HG02763 (cell line): Measurements from ENCODE around the gene IL36G.

Experiments used
- ATAC-seq: cut with Tn5 transposase; IDR thresholded peaks from one replicate; pipeline ENCODE4 v1.9.1; 2021; ENCODE audit warnings: mild to moderate bottlenecking, moderate library complexity; ENCODE audit not compliant: unreplicated experiment

The IL36G gene

DNA sequence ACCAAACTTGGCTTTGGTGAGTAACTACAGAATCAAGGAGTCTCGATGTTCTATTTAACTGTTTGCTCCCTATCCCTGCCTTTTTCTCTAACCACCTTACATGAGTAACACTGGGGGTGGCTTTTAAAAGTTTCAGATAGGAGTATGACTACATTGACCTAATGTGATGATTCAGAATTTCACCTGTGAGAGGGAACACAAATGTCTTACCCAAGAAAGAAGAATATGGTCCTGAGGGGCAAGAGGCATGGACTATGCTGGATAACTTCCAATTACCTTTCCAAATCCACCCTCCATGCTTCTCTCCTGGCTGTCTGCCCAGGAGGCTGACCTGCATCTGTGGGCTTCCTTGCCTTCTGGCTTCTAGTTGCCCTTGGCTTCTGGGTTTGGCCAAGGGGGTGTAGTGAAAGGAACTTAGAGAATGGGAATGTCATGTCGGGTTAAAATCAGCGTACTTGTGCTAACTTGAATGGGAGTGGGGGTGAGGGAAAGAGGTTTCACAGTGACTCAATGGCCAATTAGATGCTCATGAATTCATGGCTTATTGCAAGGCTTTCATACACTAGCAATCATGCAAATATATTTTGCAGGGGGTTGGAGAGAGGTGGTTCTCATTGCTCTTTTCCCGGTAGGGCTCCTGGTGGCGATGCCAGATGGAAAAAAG is 5.3 kb upstream of the IL36G start:
- no peak for ATAC-seq

DNA sequence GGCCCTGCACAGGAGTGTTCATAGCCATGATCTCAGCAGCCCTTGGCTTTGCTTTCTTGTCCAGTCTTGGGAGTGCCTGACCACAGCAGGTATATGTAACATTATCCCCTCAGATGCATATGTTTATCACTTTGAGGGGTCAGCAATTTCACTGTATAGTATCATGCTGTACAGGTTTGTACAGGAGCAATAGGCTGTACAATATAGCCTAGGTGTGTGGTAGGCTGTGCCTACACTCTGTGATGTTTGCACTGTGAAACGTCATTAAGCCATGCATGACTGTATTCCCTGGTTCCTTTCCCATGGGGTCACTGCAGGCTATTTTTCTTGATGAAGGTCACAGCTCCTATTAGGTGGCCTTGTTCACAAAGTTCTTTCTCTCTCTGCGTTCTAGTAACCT is 4.7 kb upstream of the IL36G start:
- no peak for ATAC-seq

DNA sequence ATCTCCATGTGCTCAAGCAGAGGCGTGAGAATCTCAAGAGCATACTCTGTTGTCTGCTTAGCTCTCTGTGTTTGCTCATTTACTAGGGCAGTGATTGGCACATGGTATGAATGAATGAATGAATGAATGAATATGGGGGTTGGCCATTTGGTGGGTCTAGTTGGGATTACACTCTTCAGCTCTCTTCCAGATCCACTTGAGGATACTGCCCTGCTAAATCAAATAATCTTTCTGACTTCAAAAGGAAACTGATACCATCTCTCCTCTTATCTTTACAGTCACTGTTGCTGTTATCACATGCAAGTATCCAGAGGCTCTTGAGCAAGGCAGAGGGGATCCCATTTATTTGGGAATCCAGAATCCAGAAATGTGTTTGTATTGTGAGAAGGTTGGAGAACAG is 1.9 kb downstream of the IL36G start:
- no peak for ATAC-seq

DNA sequence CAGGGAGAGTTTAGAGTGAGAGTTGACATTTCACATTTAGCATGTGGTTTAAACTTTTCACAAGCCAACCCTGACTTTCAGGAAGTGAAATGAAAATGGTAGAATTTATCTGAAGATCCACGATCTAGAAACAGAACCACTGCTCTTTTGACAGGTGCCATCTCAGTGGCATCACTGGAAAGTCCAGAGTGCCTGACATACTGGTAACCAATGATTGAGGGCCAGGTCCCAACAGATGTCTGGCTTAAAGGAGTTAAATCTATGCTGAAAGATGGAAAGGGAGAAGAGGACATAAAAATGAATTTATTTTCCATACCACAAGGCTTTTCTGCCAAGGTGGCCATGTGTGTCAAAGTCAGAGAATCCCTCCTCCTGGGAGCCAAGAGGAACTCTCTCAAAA is 2.7 kb downstream of the IL36G start:
- no peak for ATAC-seq

DNA sequence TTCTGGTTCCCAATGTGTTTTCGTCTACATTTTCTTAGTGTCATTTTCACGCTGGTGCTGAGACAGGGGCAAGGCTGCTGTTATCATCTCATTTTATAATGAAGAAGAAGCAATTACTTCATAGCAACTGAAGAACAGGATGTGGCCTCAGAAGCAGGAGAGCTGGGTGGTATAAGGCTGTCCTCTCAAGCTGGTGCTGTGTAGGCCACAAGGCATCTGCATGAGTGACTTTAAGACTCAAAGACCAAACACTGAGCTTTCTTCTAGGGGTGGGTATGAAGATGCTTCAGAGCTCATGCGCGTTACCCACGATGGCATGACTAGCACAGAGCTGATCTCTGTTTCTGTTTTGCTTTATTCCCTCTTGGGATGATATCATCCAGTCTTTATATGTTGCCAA is 7.3 kb downstream of the IL36G start:
- ATAC-seq = no peak

DNA sequence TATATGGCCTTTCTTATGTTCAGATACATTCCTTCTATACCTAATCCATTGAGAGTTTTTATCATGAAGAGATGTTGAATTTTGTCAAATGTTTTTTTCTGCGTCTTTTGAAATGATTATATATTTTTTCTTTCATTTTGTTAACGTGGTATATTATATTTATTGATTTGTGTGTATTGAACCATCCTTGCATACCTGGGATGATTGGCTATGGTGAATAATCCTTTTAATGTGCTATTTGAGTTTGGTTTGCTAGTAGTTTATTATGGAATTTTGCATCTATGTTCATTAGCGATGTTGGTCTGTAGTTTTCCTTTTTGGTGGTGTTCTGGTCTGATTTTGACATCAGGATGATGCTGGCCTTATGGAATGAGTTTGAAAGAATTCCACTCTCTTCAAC is 11.8 kb downstream of the IL36G start:
- no peak for ATAC-seq

DNA sequence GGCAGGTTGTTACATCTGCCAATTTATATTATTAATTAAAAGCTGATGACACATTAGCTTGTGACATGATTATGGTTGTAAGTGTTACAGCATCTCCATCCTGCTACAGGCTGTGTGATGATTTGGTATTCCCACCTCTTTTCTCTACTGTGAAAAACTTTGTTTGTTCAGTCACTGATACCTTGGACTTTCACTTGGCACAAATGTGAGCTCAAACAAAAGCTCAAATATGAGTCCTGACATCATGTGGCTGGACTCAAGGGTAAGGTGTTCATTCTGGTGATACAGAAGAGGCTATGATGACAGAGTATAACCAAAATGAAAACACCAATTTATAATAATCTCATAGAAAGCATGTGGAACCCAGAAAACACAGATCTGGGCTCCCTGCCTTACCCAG is 16.0 kb downstream of the IL36G start:
- no peak for ATAC-seq

DNA sequence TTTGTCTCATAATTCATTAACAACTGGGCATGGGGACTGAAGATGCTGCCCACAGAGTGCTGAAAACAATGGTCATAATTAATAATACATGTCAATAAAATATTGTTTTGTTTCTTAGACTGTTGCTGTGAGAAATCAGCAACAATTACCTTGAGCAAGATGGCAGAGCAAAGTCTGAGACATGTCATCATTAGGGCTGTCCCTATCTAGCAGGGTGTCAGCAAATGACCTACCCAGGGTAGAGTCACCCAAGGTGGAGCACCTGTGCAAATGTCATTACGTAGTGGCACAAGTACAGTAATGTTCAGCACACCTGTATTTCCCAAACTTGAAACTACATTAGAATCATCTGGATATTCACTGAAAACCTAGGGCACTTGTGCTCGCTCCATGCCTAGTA is 16.8 kb downstream of the IL36G start:
- ATAC-seq = no peak

DNA sequence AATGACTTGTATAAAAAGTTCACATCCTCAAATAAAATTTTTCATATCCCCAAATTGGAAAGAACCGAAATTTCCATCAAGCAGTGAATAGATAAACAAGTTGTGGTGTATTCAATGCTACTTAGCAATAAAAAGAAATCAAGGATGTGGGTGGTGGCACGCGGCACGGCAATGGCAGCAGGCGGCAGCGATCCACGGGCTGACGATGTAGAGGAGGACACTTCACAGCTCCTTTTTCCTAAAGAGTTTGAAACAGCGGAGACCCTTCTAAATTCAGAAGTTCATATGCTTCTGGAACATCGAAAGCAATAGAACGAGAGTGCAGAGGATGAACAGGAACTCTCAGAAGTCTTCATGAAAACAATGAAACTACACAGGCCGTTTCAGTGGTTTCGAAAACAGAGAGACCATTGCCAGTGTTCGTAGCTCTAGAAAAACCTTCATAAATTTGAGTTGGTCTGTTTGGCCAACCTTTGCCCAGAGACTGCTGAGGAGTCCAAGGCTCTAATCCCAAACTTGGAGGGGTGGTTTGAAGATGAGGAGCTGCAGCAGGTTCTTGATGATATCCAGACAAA is 17.6 kb downstream of the IL36G start:
- ATAC-seq = no peak

DNA sequence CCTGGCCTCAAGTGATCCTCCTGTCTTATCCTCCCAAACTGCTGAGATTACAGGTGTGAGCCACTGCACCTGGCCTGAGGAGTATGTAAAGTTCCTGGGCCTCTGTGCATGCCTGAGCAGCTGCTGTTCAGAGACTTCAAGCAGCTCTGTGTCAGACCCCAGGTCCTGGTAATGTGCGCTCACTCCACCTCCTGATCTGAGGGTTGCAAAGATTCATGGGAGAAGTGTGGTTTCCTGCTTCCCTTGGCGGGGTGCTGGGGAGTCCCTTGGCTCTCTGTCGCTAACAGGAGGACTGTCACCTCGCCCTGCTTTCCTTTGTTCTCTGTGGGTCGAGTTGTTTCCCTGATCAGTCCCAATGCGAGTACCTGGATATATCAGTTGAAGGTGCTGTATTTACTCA is 18.8 kb downstream of the IL36G start:
- no peak for ATAC-seq

DNA sequence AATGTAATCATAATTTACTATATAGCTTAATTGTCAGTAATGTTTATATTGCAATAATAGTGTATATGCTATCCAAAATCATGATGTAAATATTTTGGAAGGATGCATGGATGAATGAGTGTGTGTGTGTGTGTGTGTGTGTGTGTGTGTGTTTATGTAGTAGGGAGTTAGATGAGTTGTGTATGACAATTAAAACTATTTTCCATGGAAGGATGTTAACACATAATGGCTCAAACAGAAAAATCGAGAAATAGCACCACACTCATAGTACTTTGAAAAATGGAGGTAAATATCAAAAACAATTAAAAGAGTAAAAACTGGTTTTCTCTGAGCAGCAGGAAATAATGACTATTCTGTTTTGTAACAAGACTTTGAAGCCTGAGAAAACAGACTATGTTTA is 19.3 kb downstream of the IL36G start:
- ATAC-seq = no peak

DNA sequence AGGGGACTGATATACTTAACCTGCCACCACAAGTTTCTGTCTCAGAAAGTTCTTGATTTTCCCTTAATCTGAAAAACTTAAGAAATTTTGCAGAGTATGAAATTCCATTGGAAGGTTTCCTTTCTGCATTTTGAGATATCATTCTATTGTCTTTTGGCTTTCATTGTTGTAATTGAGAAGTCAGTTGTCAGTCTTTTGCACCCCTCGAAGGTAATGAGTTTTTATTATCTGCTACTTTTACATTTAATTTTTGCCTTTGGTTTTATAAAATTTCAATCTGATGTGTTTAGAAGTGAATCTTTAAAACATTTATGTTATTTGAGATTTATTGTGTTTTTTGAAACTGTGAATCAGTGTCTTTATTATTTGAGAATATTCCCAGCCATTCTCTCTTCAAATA is 22.6 kb downstream of the IL36G start:
- no peak for ATAC-seq

DNA sequence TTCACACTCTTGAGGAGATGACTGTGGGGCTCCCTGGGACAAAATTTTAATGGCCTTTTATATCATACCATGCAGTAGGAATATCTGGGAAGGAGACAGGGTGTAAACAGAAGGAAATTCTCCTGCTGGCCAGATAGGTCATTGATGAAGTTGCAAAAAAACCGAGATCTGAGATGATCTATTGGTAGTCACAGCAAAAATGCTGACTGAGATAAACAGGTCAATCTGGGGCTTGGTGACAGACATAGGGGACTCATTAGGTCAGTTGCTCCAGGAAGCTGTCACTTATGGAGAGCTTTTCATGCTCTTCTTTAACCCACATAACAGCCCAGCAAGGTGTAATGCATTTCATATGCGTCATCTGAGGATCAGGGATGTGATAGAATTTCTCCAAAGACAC is 24.9 kb downstream of the IL36G start:
- ATAC-seq = no peak

DNA sequence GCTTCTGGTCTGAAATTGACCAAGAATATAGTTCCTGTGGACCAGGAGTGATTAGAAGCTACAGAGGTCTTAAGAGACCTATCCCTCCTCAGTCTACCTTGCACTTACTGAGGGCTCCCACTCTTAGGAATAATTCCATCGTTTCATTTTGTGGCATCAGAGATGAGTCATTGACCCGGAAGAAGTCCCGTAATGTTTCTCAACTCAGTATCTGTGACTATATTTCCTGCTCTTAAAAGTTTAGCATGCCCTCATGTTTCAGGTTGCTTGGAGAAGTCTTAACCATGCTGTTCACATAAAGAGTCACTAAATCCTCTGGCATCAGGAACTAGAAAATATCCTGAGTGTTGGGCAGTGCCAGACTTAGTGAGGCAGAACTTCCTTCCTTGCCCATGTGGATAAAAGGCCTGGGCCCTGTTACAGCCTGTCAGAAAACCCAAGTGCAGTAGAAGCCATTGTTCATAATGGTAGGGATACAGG is 27.3 kb downstream of the IL36G start, which contains the start of gene IL36A:
TSS of gene IL36A (plus strand) at position 430 of the 480 bp plus-strand sequence. CDS start 413 bp downstream, outside the sequence.
- ATAC-seq = no peak

DNA sequence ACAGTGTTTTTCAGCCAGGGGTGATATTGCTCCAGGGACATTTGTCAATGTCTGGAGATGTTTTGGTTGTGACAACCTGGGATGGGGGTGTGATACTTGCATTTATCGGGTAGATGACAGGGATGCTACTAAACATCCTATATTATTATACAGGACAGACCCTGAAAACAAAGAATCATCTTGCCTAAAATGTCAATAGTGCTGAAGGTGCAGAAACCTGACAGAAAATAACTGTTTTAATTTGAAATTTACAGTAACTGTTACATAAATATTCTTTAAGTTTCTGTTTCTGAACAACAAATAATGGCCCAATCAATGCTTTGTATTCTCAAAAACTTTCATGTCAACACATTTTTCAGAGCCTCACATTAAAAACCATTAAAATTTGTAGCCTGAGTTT is 29.4 kb downstream of the IL36G start:
- no peak for ATAC-seq

DNA sequence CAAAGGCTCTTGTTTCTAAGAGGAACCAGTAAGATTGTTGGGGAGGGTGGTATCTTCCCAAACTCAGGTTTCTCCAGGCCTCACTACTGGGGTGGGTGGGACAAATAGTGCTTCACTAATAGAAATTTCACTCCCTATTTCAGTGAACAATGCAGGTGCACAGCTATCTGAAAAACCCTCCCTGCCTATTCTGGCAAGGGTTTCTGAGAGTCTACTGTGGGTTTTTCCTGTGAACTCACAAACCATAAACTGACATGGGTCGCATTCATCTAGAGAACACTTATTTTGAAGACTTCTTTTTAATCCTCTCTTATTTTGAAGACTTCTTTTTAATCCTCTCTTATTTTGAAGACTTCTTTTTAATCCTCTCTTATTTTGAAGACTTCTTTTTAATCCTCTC is 31.8 kb downstream of the IL36G start:
- ATAC-seq = no peak

DNA sequence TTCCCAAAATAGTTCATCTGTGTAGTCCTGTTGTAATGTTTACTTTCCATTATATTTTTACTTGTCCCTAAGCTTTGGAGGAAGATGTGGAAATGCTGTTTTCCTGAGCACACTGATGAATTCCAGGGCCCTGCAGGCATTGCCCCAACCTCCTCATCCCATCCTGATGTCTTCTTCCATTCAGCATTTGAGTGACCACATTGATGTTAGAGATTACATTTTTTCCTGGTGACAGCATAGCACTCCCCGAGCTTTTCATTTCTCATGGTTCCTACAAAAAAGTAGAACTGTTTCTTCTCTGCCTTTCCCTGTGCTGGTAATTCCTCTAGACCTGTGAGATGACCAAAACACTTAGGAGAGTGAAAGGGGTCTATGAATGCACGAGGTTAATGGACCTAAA is 32.3 kb downstream of the IL36G start:
- no peak for ATAC-seq

DNA sequence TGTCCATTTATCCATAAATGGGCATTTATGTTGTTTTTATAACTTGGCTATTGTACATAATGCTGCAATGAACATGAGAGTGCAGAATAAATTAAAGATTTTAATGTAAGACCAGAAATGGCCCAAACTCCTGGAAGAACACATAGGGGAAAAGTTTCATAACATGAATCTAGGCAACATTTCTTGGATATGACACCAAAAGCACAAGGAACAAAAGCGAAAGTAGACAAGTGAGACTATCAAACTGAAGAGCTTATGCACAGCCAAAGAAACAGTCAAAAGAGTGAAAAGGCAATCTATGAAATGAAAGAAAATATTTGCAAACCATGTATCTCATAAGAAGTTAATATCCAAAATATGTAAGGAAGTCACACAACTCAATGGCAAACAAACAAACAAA is 33.3 kb downstream of the IL36G start:
- ATAC-seq = no peak

DNA sequence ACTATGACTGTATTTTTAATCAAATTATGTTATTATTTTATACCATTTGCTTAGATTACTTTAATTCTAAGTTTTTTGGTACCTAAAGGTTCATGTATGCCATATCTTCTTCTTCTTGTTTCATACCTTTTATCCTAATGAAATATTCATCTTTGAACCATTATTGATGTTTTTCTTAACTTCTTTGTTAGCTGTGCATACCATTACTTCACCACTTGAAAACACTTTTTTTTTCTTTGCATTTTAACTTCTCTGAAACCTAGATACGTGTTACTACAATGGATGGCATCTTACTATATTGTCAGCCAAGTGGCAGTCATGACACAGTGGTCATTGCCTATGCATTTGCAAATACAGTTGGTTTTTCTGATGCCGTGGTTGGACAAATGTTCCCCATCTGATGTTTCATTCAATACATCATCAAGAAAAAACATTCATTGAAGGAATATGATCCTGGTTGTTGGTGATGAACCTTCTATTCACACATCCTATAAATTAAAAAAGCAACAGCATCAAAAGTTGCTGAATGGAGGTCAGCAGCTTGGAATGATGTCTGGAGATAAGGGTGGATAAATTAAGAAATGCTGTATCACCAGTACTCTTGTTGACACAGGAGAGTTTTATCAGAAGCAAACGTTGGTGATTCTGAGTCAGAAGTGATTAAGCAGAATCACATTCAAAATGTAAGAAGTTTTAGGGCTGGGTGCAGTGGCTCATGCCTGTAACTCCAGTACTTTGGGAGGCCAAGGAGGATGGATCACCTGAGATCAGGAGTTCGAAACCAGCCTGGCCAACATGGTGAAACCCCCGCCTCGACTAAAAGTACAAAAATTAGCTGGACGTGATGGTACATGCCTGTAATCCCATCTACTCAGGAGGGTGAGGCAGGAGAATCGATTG is 34.9 kb downstream of the IL36G start:
- ATAC-seq = no peak

DNA sequence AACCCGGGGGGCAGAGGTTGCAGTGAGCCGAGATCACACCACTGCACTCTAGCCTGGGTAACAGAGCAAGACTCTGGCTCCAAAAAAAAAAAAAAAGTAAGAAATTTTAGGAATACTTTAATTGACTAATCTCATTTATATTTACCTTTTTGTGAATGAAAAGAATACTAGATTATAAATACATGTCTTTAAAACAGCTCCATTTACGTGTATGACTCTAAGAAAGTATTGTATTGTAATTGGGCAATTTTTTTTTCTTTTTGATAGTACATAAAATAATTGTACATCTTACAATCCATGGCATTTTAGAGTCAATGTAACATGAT is 35.5 kb downstream of the IL36G start:
- ATAC-seq = no peak

DNA sequence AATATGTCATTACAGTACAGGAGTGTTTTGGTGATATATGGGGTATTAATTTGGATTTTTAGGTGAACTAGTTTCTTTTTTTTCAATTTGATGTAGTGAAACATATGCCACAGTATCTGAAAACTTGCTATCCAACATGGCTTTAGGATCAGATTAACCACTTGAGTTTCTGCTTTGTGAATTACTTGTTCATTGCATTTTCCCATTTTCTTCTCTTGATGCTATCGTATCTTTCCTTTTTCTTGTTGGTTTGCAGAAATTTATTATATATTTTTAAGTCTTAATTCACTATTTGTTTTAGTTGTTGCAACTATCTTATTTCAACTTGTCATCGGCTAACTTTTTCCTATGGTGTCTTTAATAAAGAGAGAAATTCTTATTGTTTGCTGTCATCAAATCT is 36.3 kb downstream of the IL36G start:
- ATAC-seq = no peak

DNA sequence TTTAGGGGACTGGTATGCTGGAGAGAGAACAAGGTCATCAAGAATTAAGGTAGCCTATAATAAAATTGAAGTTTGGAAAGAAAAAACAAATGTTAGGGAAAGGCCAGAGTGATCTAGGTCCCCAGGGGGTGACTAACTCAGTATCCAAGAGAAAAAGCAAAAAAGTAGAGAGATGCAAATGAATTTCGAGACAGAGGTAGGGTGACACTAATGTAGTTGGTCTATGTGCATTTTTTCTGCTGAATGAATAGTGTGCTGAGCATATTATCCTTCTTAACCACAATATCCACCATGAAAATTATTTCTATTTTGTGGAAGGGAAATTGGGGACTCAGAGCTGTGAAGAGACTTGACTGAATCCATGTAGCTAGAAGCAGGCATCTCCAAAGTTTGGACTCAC is 37.2 kb downstream of the IL36G start:
- no peak for ATAC-seq
